Effector memory CD4-positive, alpha-beta T cell (primary cell): ENCODE data around the gene ADAMTS9.

Experiments
- DNase-seq, 3 donors: peaks; one replicate each; pipeline ENCODE4 v3.0.0-alpha.2; 2020
- H3K27ac ChIP-seq: 2 replicates; pipeline ENCODE4 v1.7.0; 2013; ENCODE audit warnings: mild to moderate bottlenecking, low read length, moderate library complexity; ENCODE audit not compliant: insufficient read depth, poor library complexity, severe bottlenecking
- H3K27me3 ChIP-seq: replicated peaks from 2 replicates; pipeline ENCODE4 v1.7.0; 2013; ENCODE audit warnings: mild to moderate bottlenecking, low read length; ENCODE audit not compliant: insufficient read depth, control insufficient read depth, poor library complexity, severe bottlenecking
- H3K36me3 ChIP-seq: 2 replicates; pipeline ENCODE4 v1.7.0; 2013; ENCODE audit warnings: mild to moderate bottlenecking, low read length, moderate library complexity; ENCODE audit not compliant: control insufficient read depth, insufficient read depth
- H3K4me1 ChIP-seq: 2 replicates; pipeline ENCODE4 v1.7.0; 2013; ENCODE audit warnings: low read length, mild to moderate bottlenecking; ENCODE audit not compliant: control insufficient read depth, insufficient read depth, poor library complexity, severe bottlenecking
- H3K4me3 ChIP-seq: 2 replicates; pipeline ENCODE4 v1.7.0; 2013; ENCODE audit warnings: low read length, low read depth, mild to moderate bottlenecking; ENCODE audit not compliant: insufficient read depth, poor library complexity, severe bottlenecking
- H3K9me3 ChIP-seq: 2 replicates; pipeline ENCODE4 v1.7.0; 2013; ENCODE audit warnings: mild to moderate bottlenecking, low read length, moderate library complexity; ENCODE audit not compliant: control insufficient read depth

Gene ADAMTS9

GRCh38 chr3:64642327-64643151 lies 45.3 kb downstream of the ADAMTS9 start:
- no peaks in the 10 kb centered on the region for H3K9me3 ChIP-seq
- no peaks in the 10 kb centered on the region for H3K4me1 ChIP-seq
- H3K27ac ChIP-seq = no peak overlapping the region
- no peaks in the 10 kb centered on the region for H3K36me3 ChIP-seq
- no peak for DNase-seq
- no peak overlapping the region for H3K4me3 ChIP-seq
- no peaks in the 10 kb centered on the region for H3K27me3 ChIP-seq

GRCh38 chr3:64638981-64639481 lies 48.8 kb downstream of the ADAMTS9 start:
- Histone ChIP-seq H3K9me3 (no peaks in the 10 kb centered on the region), H3K36me3 (no peaks in the 10 kb centered on the region), H3K4me3 (no peak overlapping the region), H3K27me3 (no peaks in the 10 kb centered on the region), H3K27ac (no peak overlapping the region), H3K4me1 (no peaks in the 10 kb centered on the region)
- no peak for DNase-seq

GRCh38 chr3:64638511-64638910 lies 49.3 kb downstream of the ADAMTS9 start:
- no peaks in the 10 kb centered on the region for H3K27me3 ChIP-seq
- no peaks in the 10 kb centered on the region for H3K36me3 ChIP-seq
- H3K9me3 ChIP-seq = no peaks in the 10 kb centered on the region
- H3K4me1 ChIP-seq = no peaks in the 10 kb centered on the region
- H3K27ac ChIP-seq = no peak overlapping the region
- no peak for DNase-seq
- no peak overlapping the region for H3K4me3 ChIP-seq

GRCh38 chr3:64634417-64634816 lies 53.4 kb downstream of the ADAMTS9 start:
- no peaks in the 10 kb centered on the region for H3K9me3 ChIP-seq
- no peaks in the 10 kb centered on the region for H3K27me3 ChIP-seq
- H3K36me3 ChIP-seq = no peaks in the 10 kb centered on the region
- DNase-seq = no peak
- no peak overlapping the region for H3K27ac ChIP-seq
- H3K4me3 ChIP-seq = no peak overlapping the region
- no peaks in the 10 kb centered on the region for H3K4me1 ChIP-seq

GRCh38 chr3:64631951-64632350 lies 55.8 kb downstream of the ADAMTS9 start:
- DNase-seq = no peak
- no peak overlapping the region for H3K4me3 ChIP-seq
- H3K9me3 ChIP-seq = peaks cover 5% of the 10 kb centered on the region
- H3K27me3 ChIP-seq = no peaks in the 10 kb centered on the region
- no peaks in the 10 kb centered on the region for H3K4me1 ChIP-seq
- no peaks in the 10 kb centered on the region for H3K36me3 ChIP-seq
- no peak overlapping the region for H3K27ac ChIP-seq

- Histone ChIP-seq H3K27me3 (no peaks in the 10 kb centered on the region), H3K36me3 (no peaks in the 10 kb centered on the region), H3K9me3 (peaks cover 5% of the 10 kb centered on the region), H3K27ac (no peak overlapping the region), H3K4me1 (no peaks in the 10 kb centered on the region), H3K4me3 (no peak overlapping the region)
- no peak for DNase-seq
Measured at GRCh38 chr3:64627471-64628321, 60.1 kb downstream of the ADAMTS9 start.

- no peaks in the 10 kb centered on the region for H3K27me3 ChIP-seq
- H3K27ac ChIP-seq = no peak overlapping the region
- no peak for DNase-seq
- H3K9me3 ChIP-seq = peaks cover 5% of the 10 kb centered on the region
- H3K4me3 ChIP-seq = no peak overlapping the region
- no peaks in the 10 kb centered on the region for H3K36me3 ChIP-seq
- no peaks in the 10 kb centered on the region for H3K4me1 ChIP-seq
Measured at GRCh38 chr3:64627042-64627441, 60.8 kb downstream of the ADAMTS9 start.

GRCh38 chr3:64625381-64625780 lies 62.4 kb downstream of the ADAMTS9 start:
- no peak for DNase-seq
- Histone ChIP-seq H3K36me3 (no peaks in the 10 kb centered on the region), H3K27me3 (no peaks in the 10 kb centered on the region), H3K4me3 (no peak overlapping the region), H3K27ac (no peak overlapping the region), H3K4me1 (no peaks in the 10 kb centered on the region), H3K9me3 (peaks cover 5% of the 10 kb centered on the region)

- no peaks in the 10 kb centered on the region for H3K27me3 ChIP-seq
- H3K4me1 ChIP-seq = no peaks in the 10 kb centered on the region
- peaks cover 5% of the 10 kb centered on the region for H3K9me3 ChIP-seq
- no peak overlapping the region for H3K4me3 ChIP-seq
- no peak overlapping the region for H3K27ac ChIP-seq
- no peak for DNase-seq
- no peaks in the 10 kb centered on the region for H3K36me3 ChIP-seq
Measured at GRCh38 chr3:64623125-64623524, 64.7 kb downstream of the ADAMTS9 start.
